Osteocyte (in vitro differentiated cells): ENCODE data around the gene GPX1. TPM values are rescaled to one million over a fixed set of nuclear protein-coding genes. Genes with fewer than 3 reads are reported as not detected.
"Not testable (repeated sequence)": the region's sequence is repeated elsewhere in the genome, so short reads cannot be mapped to it uniquely, and the experiment has no call there.

Experiments used
- DNase-seq: peaks from one replicate; pipeline ENCODE4 v3.0.0; 2021; ENCODE audit warnings: mixed read lengths; ENCODE audit not compliant: unreplicated experiment; ENCODE audit errors: extremely low spot score
- H3K27ac Mint-ChIP-seq: one replicate; pipeline ENCODE4 v1.8.0; 2021; ENCODE audit warnings: mild to moderate bottlenecking, mixed read lengths; ENCODE audit not compliant: unreplicated experiment
- H3K27me3 Mint-ChIP-seq: one replicate; pipeline ENCODE4 v1.8.0; 2021; ENCODE audit warnings: mixed read lengths; ENCODE audit not compliant: unreplicated experiment
- H3K36me3 Mint-ChIP-seq: one replicate; pipeline ENCODE4 v1.8.0; 2021; ENCODE audit warnings: mixed read lengths; ENCODE audit not compliant: unreplicated experiment
- H3K4me1 Mint-ChIP-seq: one replicate; pipeline ENCODE4 v1.8.0; 2021; ENCODE audit warnings: mixed read lengths; ENCODE audit not compliant: unreplicated experiment
- H3K4me3 Mint-ChIP-seq: one replicate; pipeline ENCODE4 v1.8.0; 2021; ENCODE audit warnings: mild to moderate bottlenecking, moderate library complexity, mixed read lengths; ENCODE audit not compliant: unreplicated experiment
- H3K9me3 Mint-ChIP-seq: one replicate; pipeline ENCODE4 v1.8.0; 2021; ENCODE audit warnings: mixed read lengths; ENCODE audit not compliant: unreplicated experiment
- CTCF ChIP-seq: fragments of 200-600 bp; sonication (generic); IDR thresholded peaks from 2 replicates; pipeline ENCODE4 v1.5.0; 2021; ENCODE audit warnings: antibody characterized with exemption, mild to moderate bottlenecking, moderate library complexity
- total RNA-seq: library from RNA; stranded (reverse); gene quantifications from 2 replicates; pipeline ENCODE4 v1.2.1, GENCODE V29; 2021

The GPX1 gene
- total RNA-seq, 1 donor from 2014 or later = 91.6 TPM

GRCh38 chr3:49333916-49334633, 24.1 kb downstream of the GPX1 start:
- no peak for TF ChIP-seq CTCF
- DNase-seq = no peak
- no peak overlapping the region for H3K4me3 Mint-ChIP-seq
- H3K4me1 Mint-ChIP-seq = peaks cover 11% of the 10 kb centered on the region
- no peak overlapping the region for H3K27ac Mint-ChIP-seq
- H3K27me3 Mint-ChIP-seq = no peaks in the 10 kb centered on the region
- peaks cover 36% of the 10 kb centered on the region for H3K36me3 Mint-ChIP-seq
- H3K9me3 Mint-ChIP-seq = no peaks in the 10 kb centered on the region

GRCh38 chr3:49333091-49333490, 25.1 kb downstream of the GPX1 start:
- Mint-ChIP-seq H3K36me3 (peaks cover 38% of the 10 kb centered on the region), H3K27me3 (no peaks in the 10 kb centered on the region)
- no peak for TF ChIP-seq CTCF

GRCh38 chr3:49329186-49329585, 29.0 kb downstream of the GPX1 start:
- no peak for DNase-seq
- Mint-ChIP-seq H3K4me3 (no peak overlapping the region), H3K4me1 (no peaks in the 10 kb centered on the region), H3K27ac (no peak overlapping the region), H3K36me3 (peaks cover 42% of the 10 kb centered on the region), H3K27me3 (no peaks in the 10 kb centered on the region), H3K9me3 (no peaks in the 10 kb centered on the region)
- TF ChIP-seq CTCF = no peak

More at GRCh38 chr3:49333091-49333490, 25.1 kb downstream of the GPX1 start:
- H3K9me3 Mint-ChIP-seq = no peaks in the 10 kb centered on the region
- DNase-seq = no peak
- peaks cover 2% of the 10 kb centered on the region for H3K4me1 Mint-ChIP-seq
- H3K27ac Mint-ChIP-seq = no peak overlapping the region
- H3K4me3 Mint-ChIP-seq = no peak overlapping the region

- not testable (repeated sequence) for H3K27ac Mint-ChIP-seq
These were observed 29.8 kb downstream of the GPX1 start for GRCh38 chr3:49328350-49328749.

GRCh38 chr3:49327485-49327884, 30.7 kb downstream of the GPX1 start:
- H3K4me1 Mint-ChIP-seq = no peaks in the 10 kb centered on the region

More at GRCh38 chr3:49328350-49328749, 29.8 kb downstream of the GPX1 start:
- not testable (repeated sequence) for H3K9me3 Mint-ChIP-seq, H3K4me3 Mint-ChIP-seq, H3K27me3 Mint-ChIP-seq, DNase-seq, H3K4me1 Mint-ChIP-seq
- peaks cover 44% of the 10 kb centered on the region for H3K36me3 Mint-ChIP-seq

More at GRCh38 chr3:49327485-49327884, 30.7 kb downstream of the GPX1 start:
- Mint-ChIP-seq H3K9me3 (no peaks in the 10 kb centered on the region), H3K36me3 (peaks cover 38% of the 10 kb centered on the region), H3K4me3 (no peak overlapping the region), H3K27ac (no peak overlapping the region), H3K27me3 (no peaks in the 10 kb centered on the region)
- no peak for DNase-seq
- TF ChIP-seq CTCF = peak; percentile 36
